NT2/D1 (cell line): ENCODE measurements around the gene THEMIS2.

Source experiments
- SUZ12 ChIP-seq: IDR thresholded peaks from 2 replicates; pipeline ENCODE4 v1.6.1; 2011; ENCODE audit not compliant: insufficient read length, insufficient read depth; ENCODE audit errors: extremely low read depth
- YY1 ChIP-seq: IDR thresholded peaks from 2 replicates; pipeline ENCODE4 v1.6.1; 2011; ENCODE audit not compliant: insufficient read length, insufficient read depth
- ZNF274 ChIP-seq: IDR thresholded peaks from 2 replicates; pipeline ENCODE4 v1.6.1; 2011; ENCODE audit warnings: mild to moderate bottlenecking, low read depth, low read length

DNA sequence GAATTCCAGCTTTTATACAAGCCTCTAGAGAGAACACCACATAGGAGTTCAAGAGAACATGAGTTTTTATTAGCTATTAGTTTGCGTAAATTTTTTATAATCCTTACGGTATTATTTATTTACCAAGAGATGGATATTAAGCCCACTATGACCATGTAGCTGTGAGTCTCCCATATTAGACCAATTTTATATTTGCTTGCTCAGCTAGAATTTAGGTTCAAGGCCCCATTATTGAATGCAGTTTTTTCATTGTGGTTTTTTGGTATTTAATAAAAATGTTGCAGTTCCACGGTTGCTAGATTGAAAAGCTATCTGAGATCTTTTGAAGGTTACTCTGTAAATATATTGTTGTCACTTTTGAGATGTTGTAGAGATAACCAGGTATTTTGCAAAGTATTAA lies 38.9 kb upstream of the THEMIS2 start:
- TF ChIP-seq ZNF274 (no peak), YY1 (no peak), SUZ12 (no peak)
